T-helper 17 cell (primary cell): ENCODE measurements around the gene MS4A2. TPM values are rescaled to one million over a fixed set of nuclear protein-coding genes. Genes with fewer than 3 reads are reported as not detected.

Source experiments
- ATAC-seq: fragments of 150-1000 bp; cut with Tn5 transposase; 2 replicates; pipeline ENCODE4 v1.10.0; 2021; ENCODE audit warnings: mild to moderate bottlenecking, moderate library complexity
- DNase-seq, 3 donors: peaks; one replicate each; pipeline versions ENCODE4 v3.0.0 to v3.0.0-alpha.2; 2020 to 2021
- H3K9me3 ChIP-seq: one replicate; pipeline ENCODE4 v1.7.0; 2013; ENCODE audit warnings: low read length, mild to moderate bottlenecking; ENCODE audit not compliant: control insufficient read depth, poor library complexity, severe bottlenecking
- H3K27ac Mint-ChIP-seq: one replicate; pipeline ENCODE4 v1.8.0; 2022; ENCODE audit warnings: mild to moderate bottlenecking, moderate library complexity, mixed read lengths
- H3K27me3 Mint-ChIP-seq: one replicate; pipeline ENCODE4 v1.8.0; 2022; ENCODE audit warnings: mixed read lengths
- H3K36me3 Mint-ChIP-seq: one replicate; pipeline ENCODE4 v1.8.0; 2022; ENCODE audit warnings: low read depth, mixed read lengths
- H3K4me1 Mint-ChIP-seq: one replicate; pipeline ENCODE4 v1.8.0; 2022; ENCODE audit warnings: mild to moderate bottlenecking, mixed read lengths
- H3K4me3 Mint-ChIP-seq: one replicate; pipeline ENCODE4 v1.8.0; 2022; ENCODE audit warnings: mild to moderate bottlenecking, moderate library complexity, mixed read lengths
- total RNA-seq, 4 donors: library from RNA in 2 of 4; stranded (reverse) in 2 of 4; gene quantifications; one replicate each; pipeline ENCODE4 v1.2.3 and lab custom pipeline; 2022 to 2026

Gene MS4A2
- total RNA-seq, 2 donors from 2014 or later = 0.60 TPM; not detected in 1

DNA sequence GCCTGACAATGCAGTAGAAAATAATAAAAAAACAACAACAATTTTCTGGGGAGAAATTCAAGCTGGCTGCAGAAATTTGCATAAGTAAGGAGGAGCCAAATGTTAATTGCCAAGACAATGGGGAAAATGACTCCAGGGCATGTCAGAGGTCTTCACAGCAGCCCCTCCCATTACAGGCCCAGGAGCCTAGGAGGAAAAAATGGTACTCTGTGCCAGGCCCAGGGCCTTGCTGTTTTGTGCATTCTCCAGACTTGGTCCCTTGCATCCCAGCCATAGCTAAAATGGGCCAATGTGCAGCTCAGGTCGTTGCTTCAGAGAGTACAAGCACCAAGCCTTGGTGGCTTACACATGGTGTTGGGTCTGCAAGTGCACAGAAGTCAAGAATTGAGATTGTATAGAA, 45.5 kb downstream of the MS4A2 start:
- peaks cover 12% of the 10 kb centered on the region for H3K27me3 Mint-ChIP-seq
- H3K36me3 Mint-ChIP-seq = peaks cover 2% of the 10 kb centered on the region
- H3K4me1 Mint-ChIP-seq = no peaks in the 10 kb centered on the region
- no peak overlapping the region for H3K27ac Mint-ChIP-seq
- ATAC-seq (no peak), DNase-seq (no peak)
- no peak overlapping the region for H3K4me3 Mint-ChIP-seq
- H3K9me3 ChIP-seq = no peaks in the 10 kb centered on the region

DNA sequence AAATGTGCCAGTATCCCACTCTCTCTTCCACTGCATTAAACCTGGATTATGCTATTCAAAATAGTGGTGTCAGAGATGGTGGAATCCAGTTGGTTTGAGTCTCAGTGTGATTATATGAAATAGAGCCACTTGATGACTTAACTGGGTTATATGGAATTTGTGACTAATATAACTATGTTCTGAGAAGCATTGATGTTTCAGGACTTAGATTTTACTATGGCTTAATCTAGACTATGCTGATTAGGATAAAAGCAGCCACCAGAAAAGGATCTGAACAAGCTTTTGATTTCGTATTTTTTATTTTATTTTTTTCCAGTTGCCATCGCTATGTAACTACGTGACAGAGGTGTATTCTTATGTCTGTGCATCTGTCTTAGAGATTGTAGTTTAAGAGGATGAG, 55.3 kb downstream of the MS4A2 start:
- H3K27ac Mint-ChIP-seq = no peak overlapping the region
- H3K4me3 Mint-ChIP-seq = no peak overlapping the region
- no peak for DNase-seq
- no peaks in the 10 kb centered on the region for H3K9me3 ChIP-seq
- no peaks in the 10 kb centered on the region for H3K27me3 Mint-ChIP-seq
- ATAC-seq = no peak
- no peaks in the 10 kb centered on the region for H3K36me3 Mint-ChIP-seq
- H3K4me1 Mint-ChIP-seq = no peaks in the 10 kb centered on the region

DNA sequence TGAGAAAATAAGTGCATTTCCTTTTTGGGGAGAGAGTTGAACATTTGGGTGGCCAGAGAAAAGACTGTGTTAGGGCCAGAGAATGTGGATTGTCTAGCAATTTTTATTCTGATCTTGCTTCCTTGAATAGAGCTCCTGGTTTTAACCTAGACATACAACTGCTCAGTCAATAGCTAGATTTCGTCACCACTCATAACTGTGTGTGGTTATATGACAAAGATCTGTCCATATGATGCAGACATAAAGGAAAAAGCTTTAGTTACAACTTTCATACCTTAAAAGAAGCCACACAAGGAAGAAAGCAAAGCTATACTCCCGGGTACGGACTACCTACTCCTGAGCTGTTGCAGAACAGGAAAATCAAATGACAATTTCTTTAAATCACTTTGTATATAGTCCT, 57.2 kb downstream of the MS4A2 start:
- no peak overlapping the region for H3K4me3 Mint-ChIP-seq
- DNase-seq = no peak
- no peaks in the 10 kb centered on the region for H3K27me3 Mint-ChIP-seq
- H3K9me3 ChIP-seq = no peaks in the 10 kb centered on the region
- no peak for ATAC-seq
- no peaks in the 10 kb centered on the region for H3K36me3 Mint-ChIP-seq
- no peak overlapping the region for H3K27ac Mint-ChIP-seq
- no peaks in the 10 kb centered on the region for H3K4me1 Mint-ChIP-seq

Other genes with a start within 250 kb of the MS4A2 start
- gene CBLIF, start 243.2 kb upstream of the MS4A2 start, total RNA-seq = not detected
- under 1 TPM in 1 of 2 donors, not detected in 1; 0.55 TPM for gene TCN1, start 222.2 kb upstream of the MS4A2 start, total RNA-seq
- not detected for gene OOSP3, start 209.9 kb upstream of the MS4A2 start, total RNA-seq
- not detected for gene OOSP1, start 150.2 kb upstream of the MS4A2 start, total RNA-seq
- gene OOSP4A, start 124.6 kb upstream of the MS4A2 start, total RNA-seq = not detected
- gene OOSP4B, start 71.5 kb upstream of the MS4A2 start, total RNA-seq = not detected
- not detected for gene OOSP2, start 48.3 kb upstream of the MS4A2 start, total RNA-seq
- 1 to 10 TPM in 1 of 2 donors, under 1 TPM in 1; 0.39 to 1.2 TPM for gene MS4A3, start 32.0 kb upstream of the MS4A2 start, total RNA-seq
- gene MS4A6A, start 94.4 kb downstream of the MS4A2 start, total RNA-seq = 1 to 10 TPM; 3.2 to 8.2 TPM
- gene MS4A4E, start 154.5 kb downstream of the MS4A2 start, total RNA-seq = 1 to 10 TPM in 1 of 2 donors, under 1 TPM in 1; 0.47 to 1.1 TPM
- gene MS4A4A, start 192.0 kb downstream of the MS4A2 start, total RNA-seq = under 1 TPM in 1 of 2 donors, not detected in 1; 0.50 TPM
- gene MS4A6E, start 238.6 kb downstream of the MS4A2 start, total RNA-seq = not detected